Stomach (tissue), 9 donors: ENCODE data around the gene LRRC4C. TPM values are rescaled to one million over a fixed set of nuclear protein-coding genes. Genes with fewer than 3 reads are reported as not detected.

Experiments
- DNase-seq, 2 donors: peaks; one replicate each; pipeline versions ENCODE4 v3.0.0 to v3.0.0-alpha.2; 2013 to 2019
- H3K27ac ChIP-seq, 5 donors: fragments of 200-600 bp in 4 of 5; sonication (generic) in 4 of 5; one replicate each; pipeline ENCODE4 v1.5.1; 2013 to 2019; ENCODE audit warnings: mild to moderate bottlenecking in 1 of 5, moderate library complexity in 1 of 5
- H3K27me3 ChIP-seq, 3 donors: fragments of 200-600 bp; sonication (generic); one replicate each; pipeline ENCODE4 v1.5.1; 2017 to 2019; ENCODE audit warnings: mixed run types in 1 of 3
- H3K36me3 ChIP-seq, 4 donors: fragments of 200-600 bp; sonication (generic); 1 replicate in 3 of 4; 2 replicates in 1 of 4; pipeline ENCODE4 v1.5.1; 2016 to 2019
- H3K4me1 ChIP-seq, 4 donors: fragments of 200-600 bp; sonication (generic); one replicate each; pipeline ENCODE4 v1.5.1; 2016 to 2019
- H3K4me3 ChIP-seq, 4 donors: fragments of 200-600 bp; sonication (generic) in 3 of 4; one replicate each; pipeline ENCODE4 v1.5.1; 2016 to 2019; ENCODE audit warnings: mild to moderate bottlenecking in 1 of 4
- H3K9me3 ChIP-seq, 4 donors: fragments of 200-600 bp; sonication (generic); one replicate each; pipeline ENCODE4 v1.5.1; 2016 to 2019
- EP300 ChIP-seq: sonication (generic); formaldehyde crosslinking; IDR thresholded peaks from one replicate; pipeline ENCODE4 v1.6.1; 2017; ENCODE audit warnings: antibody characterized with exemption
- POLR2A ChIP-seq, 4 donors: fragments of 450-650 bp; IDR thresholded peaks; one replicate each; pipeline ENCODE4 v1.6.1; 2016; ENCODE audit warnings: antibody characterized with exemption in 4 of 4, control low read depth in 2 of 4, mild to moderate bottlenecking in 1 of 4, moderate library complexity in 1 of 4
- POLR2AphosphoS5 ChIP-seq, 3 donors: sonication (generic); formaldehyde crosslinking; IDR thresholded peaks; one replicate each; pipeline ENCODE4 v1.6.1; 2016; ENCODE audit warnings: antibody characterized with exemption in 3 of 3
- WGBS, 5 donors: extraction: QIAGEN DNeasy Blood & Tissue Kit in 3 of 5; methylation state at CpG; one replicate each; pipeline versions ENCODE4 v1.1.5 to v1.1.7; 2013 to 2018; 5-methylcytosine and 5-hydroxymethylcytosine counted together
- intact Hi-C: fragments of 100-400 bp; cut with DNase I; formaldehyde crosslinking; loops from one replicate; pipeline ENCODE4 v1.15.1; 2023; ENCODE audit warnings: low total_unique reads
- polyA plus RNA-seq, 3 donors: library from polyadenylated mRNA; stranded (reverse); fragments of 200-250 nt; gene quantifications; one replicate each; pipeline ENCODE4 v1.2.3, GENCODE V29; 2013
- total RNA-seq, 5 donors: library from RNA; depleted of rRNA; stranded (reverse); fragments of >200 nt; gene quantifications; one replicate each; pipeline versions ENCODE4 v1.1.0 to v1.2.3, GENCODE V29; 2014 to 2016
- TF ChIP-seq, protein P1 (sequence below), 7 experiments: fragments of 450-650 bp in 4 of 7; fragments of 200-600 bp in 3 of 7; sonication (generic) in 3 of 7; IDR thresholded peaks; one replicate each; pipeline ENCODE4 v1.5.1; 2016 to 2019; ENCODE audit warnings: antibody characterized with exemption in 7 of 7, control low read depth in 2 of 7, mild to moderate bottlenecking in 1 of 7
- donor health status: healthy with polysubstance abuse.
- donor health status: Bipolar disorder and iron deficiency.
- donor health status: healthy.

Gene LRRC4C
- total and polyA plus RNA-seq, 8 donors, result 0.31 to 3.3 (median 0.45) TPM; not detected in 4

DNA sequence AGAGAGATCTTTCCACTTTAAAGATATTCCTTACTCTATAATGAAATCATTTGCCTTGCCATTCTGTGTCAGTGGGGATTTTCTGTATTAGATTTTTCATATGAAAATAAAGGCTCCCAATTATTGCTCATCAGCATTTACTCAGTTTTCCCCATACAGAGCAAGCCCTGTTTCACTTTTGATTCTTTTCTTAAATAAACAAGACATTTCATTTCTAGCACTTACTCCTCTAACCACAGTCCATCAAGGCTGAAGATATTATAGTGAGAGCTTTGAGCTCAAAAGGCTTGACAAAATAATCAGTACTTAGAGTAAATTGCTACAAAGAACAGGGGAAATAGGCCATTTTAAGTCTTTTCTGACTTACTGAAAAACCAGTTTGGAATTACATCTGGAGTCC, 385.1 kb downstream of the LRRC4C start:
- no peak for DNase-seq
- no peaks in the 10 kb centered on the region for H3K4me1 ChIP-seq
- TF ChIP-seq, protein P1, sequence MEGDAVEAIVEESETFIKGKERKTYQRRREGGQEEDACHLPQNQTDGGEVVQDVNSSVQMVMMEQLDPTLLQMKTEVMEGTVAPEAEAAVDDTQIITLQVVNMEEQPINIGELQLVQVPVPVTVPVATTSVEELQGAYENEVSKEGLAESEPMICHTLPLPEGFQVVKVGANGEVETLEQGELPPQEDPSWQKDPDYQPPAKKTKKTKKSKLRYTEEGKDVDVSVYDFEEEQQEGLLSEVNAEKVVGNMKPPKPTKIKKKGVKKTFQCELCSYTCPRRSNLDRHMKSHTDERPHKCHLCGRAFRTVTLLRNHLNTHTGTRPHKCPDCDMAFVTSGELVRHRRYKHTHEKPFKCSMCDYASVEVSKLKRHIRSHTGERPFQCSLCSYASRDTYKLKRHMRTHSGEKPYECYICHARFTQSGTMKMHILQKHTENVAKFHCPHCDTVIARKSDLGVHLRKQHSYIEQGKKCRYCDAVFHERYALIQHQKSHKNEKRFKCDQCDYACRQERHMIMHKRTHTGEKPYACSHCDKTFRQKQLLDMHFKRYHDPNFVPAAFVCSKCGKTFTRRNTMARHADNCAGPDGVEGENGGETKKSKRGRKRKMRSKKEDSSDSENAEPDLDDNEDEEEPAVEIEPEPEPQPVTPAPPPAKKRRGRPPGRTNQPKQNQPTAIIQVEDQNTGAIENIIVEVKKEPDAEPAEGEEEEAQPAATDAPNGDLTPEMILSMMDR (IDR thresholded peaks at IDR 0.05), result no peak
- no peak for TF ChIP-seq POLR2AphosphoS5 (IDR thresholded peaks at IDR 0.05)
- H3K27ac ChIP-seq, result no peak overlapping the region
- H3K36me3 ChIP-seq, result no peaks in the 10 kb centered on the region
- intact Hi-C loops, result no loop called here
- H3K27me3 ChIP-seq, result no peaks in the 10 kb centered on the region
- H3K9me3 ChIP-seq, result peaks cover 0 to 28% (median 13%) of the 10 kb centered on the region in 4 donors
- H3K4me3 ChIP-seq, result no peak overlapping the region

DNA sequence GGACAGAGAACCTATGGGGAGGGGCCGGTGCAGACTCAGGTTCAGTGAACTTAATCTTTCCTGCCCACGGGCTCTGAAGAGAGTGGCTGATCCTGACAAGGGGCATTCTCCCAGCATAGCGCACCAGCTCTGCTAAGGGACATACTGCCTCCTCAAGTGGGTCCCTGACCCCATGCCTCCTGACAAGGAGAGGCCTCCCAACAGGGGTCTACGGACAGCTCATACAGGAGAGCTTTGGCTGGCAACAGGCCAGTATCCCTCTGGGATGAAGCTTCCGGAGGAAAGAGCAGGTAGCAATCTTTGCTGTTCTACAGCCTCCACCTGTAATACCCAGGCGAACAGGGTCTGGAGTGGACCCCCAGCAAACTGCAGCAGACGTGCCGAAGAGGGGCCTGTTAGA, 394.0 kb downstream of the LRRC4C start:
- TF ChIP-seq POLR2A (IDR thresholded peaks at IDR 0.05), result no peak
- TF ChIP-seq, protein P1 (IDR thresholded peaks at IDR 0.05), result no peak
- Histone ChIP-seq H3K27me3 (no peaks in the 10 kb centered on the region), H3K36me3 (no peaks in the 10 kb centered on the region), H3K4me3 (no peak overlapping the region), H3K27ac (no peak overlapping the region), H3K9me3 (peaks cover 0 to 16% (median 4%) of the 10 kb centered on the region in 4 donors), H3K4me1 (no peaks in the 10 kb centered on the region)
- 71 to 79% (median 75%) methylated on average over 8 of the region's 8 CpGs for WGBS, 5 donors
- intact Hi-C loops, result no loop called here
- no peak for DNase-seq

DNA sequence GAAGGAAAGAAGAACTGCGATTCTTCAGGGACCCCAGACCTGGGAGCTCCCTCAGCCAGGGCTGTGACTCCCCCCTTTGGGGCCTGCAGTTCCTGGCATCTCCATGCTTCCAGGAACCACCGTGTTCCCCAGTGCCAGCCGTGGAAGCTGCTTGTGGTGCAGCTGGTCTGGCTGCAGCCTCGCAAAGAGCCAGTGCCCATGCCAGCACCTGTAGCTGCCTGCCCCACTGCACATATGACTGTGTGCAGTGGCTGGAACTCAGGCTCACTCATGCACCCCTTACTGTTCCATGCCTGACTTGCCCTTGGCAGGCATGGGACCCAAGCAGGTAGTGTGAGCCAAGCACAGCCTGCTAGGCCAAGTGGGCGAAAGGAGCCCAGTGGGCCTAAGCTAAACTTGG, 401.3 kb downstream of the LRRC4C start:
- Histone ChIP-seq H3K9me3 (no peaks in the 10 kb centered on the region), H3K27ac (no peak overlapping the region), H3K36me3 (no peaks in the 10 kb centered on the region), H3K27me3 (no peaks in the 10 kb centered on the region), H3K4me3 (no peak overlapping the region), H3K4me1 (no peaks in the 10 kb centered on the region)
- DNase-seq, result no peak
- 86 to 96% (median 89%) methylated on average over 4 to 5 of the region's 5 CpGs for WGBS, 5 donors
- intact Hi-C loops, result no loop called here
- TF ChIP-seq, protein P1 (IDR thresholded peaks at IDR 0.05), result no peak
- TF ChIP-seq POLR2A (IDR thresholded peaks at IDR 0.05) (no peak), POLR2AphosphoS5 (IDR thresholded peaks at IDR 0.05) (no peak)

DNA sequence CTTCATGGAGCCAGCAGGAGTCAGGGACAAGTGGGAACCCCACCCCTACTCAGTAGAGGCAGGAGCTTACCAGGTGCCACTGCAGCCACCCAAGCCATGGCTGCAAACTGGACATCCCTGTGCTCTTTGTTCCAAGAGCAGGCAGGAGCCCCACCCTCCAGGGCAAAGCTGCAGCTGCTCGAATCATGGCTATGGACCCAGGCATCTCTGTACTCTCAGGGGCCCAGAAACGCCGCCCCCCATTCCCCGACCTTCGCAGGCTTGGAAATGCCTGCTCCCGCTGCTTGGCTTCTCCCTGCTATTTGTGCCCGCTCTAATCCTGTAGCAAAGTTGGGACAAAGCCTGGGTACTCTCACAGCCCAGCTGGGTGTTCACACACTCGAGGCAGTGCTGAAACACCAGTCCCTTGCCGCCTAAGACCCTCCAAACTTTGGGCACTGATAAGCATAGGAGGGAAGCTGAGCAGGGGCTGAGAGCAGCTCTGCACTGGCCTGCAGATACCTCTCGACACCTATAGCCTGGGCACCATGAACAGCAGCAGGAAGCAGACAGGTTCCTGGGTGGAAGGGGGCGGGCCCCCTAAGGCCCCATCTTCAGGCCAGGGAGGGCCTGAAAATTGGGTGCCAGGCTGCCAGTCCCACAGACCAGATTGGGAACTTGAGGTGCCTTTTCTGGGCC, 402.4 kb downstream of the LRRC4C start:
- TF ChIP-seq POLR2AphosphoS5 (IDR thresholded peaks at IDR 0.05), result no peak
- TF ChIP-seq POLR2A (IDR thresholded peaks at IDR 0.05), result no peak
- no peak for TF ChIP-seq EP300
- TF ChIP-seq, protein P1 (IDR thresholded peaks at IDR 0.05), result no peak
- intact Hi-C loops, result no loop called here
- DNase-seq, result no peak

More for the DNA sequence above, 402.4 kb downstream of the LRRC4C start:
- no peaks in the 10 kb centered on the region for H3K9me3 ChIP-seq
- H3K4me1 ChIP-seq, result no peaks in the 10 kb centered on the region
- H3K36me3 ChIP-seq, result no peaks in the 10 kb centered on the region
- no peak overlapping the region for H3K27ac ChIP-seq
- H3K27me3 ChIP-seq, result no peaks in the 10 kb centered on the region
- H3K4me3 ChIP-seq, result no peak overlapping the region
- WGBS, 5 donors, result 76 to 87% (median 76%) methylated on average over 10 to 11 of the region's 11 CpGs
